GM03348 (cell line): ENCODE data around the gene MARS1.
"Not testable (repeated sequence)": the region's sequence is repeated elsewhere in the genome, so short reads cannot be mapped to it uniquely, and the experiment has no call there.

ENCODE experiments used
- DNase-seq: peaks from one replicate; pipeline ENCODE4 v3.0.0; 2012; ENCODE audit warnings: low spot score

MARS1 gene

DNA sequence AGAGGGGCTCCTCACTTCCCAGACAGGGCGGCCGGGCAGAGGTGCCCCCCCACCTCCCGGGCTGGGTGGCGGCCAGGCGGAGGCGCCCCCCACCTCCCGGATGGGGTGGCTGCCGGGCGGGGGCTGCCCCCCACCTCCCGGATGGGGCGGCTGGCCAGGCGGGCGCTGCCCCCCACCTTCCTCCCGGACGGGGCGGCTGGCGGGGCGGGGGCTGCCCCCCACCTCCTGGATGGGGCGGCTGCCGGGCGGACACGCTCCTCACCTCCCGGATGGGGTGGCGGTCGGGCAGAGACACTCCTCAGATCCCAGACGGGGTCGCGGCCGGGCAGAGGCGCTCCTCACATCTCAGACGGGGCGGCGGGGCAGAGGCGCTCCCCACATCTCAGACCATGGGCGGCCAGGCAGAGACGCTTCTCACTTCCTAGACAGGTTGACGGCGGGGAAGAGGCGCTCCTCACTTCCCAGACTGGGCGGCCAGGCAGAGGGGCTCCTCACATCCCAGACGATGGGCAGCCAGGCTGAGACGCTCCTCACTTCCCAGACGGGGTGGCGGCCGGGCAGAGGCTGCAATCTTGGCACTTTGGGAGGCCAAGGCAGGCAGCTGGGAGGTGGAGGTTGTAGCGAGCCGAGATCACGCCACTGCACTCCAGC, 7.3 kb downstream of the MARS1 start:
- not testable (repeated sequence) for DNase-seq

DNA sequence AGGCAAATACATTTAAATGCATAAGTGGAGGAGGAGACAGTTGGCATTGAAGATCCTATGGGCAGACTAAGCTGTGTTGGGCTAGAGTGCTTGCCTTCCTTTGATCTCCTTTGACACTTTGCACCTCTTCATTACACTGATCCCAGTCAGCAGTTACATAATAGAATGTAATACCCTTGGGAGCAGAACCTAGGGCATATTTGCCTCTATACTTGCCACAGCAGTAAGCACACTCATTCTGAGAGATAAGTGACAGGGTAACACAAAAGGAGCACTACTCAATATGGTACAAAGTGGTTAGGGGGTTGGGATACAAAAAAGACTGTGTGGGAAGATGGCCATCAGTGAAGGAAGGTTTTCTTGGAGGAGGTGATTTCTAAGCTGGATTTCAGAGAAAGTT, 9.0 kb downstream of the MARS1 start:
- DNase-seq, result no peak

DNA sequence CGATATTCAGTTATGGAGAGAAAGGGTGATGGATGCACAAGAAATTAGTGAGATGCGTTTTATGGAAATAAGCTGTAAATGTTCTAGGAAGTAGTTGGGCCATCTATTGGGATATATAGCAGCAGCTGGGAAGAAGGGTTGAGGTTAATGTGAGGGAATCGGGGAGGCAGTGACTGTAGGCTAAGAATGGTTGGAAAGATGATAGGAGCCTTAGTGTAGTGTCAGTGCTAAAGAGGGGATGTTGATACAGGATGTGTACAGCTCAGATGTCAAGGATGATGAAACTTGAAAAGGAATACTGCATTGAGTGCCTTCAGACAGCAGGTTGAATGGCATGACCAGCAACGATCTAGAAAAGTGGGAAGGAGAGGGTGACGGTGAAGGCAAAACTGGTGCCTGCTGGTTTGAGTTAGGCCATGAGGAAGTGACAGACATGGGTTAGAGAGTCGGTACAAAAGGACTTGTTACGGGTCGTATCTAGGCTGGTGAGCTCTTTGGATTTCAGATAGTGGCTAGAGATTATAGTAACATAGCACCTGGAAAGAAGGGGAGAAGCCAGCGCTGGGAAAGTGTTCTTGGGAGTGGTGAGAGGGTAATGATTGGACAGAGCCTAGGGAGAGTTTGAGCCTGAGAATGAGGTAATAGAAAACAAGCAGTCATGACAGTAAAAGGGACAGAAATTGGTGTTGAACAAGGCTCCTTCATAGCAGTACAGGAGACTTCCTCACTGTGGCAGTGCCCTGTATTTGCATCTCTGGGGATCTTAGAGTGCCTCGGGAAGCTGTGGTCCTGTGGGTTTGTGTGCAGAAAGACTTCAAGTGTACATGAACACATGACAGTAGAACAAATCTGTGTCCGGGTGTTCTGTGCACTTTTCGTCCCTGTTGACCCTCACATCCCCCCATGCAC, 9.6 kb downstream of the MARS1 start:
- no peak for DNase-seq

DNA sequence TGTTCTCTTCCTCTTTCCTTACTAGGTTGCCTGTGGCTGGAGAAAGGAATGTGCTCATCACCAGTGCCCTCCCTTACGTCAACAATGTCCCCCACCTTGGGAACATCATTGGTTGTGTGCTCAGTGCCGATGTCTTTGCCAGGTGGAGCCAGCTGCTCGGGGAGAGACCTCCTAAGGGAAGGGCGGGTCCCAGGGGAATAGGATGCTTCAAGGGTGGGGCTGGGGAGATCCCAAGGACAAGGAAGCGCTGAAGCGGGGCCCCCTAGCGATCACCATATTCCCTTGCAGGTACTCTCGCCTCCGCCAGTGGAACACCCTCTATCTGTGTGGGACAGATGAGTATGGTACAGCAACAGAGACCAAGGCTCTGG, 10.2 kb downstream of the MARS1 start:
- DNase-seq, result no peak

DNA sequence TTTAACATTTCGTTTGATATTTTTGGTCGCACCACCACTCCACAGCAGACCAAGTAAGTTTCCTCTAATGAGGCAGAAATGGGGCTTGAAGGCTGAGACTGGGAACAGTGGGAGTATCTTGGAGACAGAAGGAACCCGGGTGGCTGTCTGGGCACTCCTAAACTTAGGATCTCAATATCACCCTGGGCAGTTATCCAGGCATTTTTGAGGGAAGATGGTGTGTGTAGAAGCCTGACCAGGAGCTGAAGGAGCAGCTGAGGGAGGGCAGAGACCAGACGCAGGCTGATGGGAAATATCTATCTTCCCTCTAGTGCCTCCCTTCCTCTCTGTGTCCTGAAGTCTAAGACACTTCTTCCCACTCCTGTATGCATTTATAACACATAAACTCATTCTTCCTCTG, 10.7 kb downstream of the MARS1 start:
- DNase-seq, result no peak

DNA sequence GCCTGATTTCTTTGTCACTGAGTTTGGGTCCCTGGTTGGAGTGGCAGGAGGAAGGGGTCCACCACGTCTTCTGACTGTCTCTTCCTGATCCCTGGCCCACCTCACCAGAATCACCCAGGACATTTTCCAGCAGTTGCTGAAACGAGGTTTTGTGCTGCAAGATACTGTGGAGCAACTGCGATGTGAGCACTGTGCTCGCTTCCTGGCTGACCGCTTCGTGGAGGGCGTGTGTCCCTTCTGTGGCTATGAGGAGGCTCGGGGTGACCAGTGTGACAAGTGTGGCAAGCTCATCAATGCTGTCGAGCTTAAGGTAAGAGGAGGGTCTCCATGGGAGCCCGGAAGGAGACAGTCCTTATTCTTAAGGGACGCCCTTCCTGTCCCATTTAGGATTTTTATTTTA, 12.3 kb downstream of the MARS1 start:
- no peak for DNase-seq

DNA sequence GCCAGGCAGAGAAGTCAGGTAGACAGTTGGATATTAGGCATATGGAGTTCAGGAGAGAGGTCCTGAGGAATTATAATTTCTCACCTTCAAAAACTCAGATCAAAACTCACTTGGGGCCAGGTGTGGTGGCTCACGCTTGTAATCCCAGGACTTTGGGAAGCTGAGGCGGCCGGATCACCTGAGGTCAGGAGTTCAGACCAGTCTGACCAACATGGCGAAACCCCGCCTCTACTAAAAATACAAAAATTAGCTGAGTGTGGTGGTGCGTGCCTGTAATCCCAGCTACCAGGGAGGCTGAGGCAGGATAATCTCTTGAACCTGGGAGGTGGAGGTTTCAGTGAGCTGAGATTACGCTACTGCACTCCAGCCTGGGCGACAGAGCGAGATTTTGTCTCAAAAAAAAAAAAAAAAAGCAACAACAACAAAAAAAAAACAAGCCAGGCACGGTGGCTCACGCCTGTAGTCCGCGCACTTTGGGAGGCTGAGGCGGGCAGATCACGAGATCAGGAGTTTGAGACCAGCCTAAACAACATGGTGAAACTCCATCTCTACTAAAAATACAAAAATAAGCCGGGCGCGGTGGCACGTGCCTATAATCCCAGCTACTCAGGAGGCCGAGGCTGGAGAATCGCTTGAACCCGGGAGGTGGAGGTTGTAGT, 14.6 kb downstream of the MARS1 start:
- not testable (repeated sequence) for DNase-seq

DNA sequence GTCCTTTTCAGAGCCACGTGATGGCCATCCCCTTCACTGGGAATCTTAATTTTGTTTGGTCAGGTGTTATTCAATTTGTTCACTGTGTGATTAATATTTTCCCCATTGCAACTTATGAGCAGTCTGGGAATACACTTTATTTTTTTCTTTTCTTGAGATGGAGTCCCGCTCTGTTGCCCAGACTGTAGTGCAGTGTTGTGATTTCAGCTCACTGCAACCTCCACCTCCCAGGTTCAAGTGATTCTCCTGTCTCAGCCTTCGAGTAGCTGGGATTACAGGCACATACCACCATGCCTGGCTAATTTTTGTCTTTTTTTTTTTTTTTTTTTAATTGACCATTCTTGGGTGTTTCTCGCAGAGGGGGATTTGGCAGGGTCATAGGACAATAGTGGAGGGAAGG, 18.7 kb downstream of the MARS1 start:
- not testable (repeated sequence) for DNase-seq

DNA sequence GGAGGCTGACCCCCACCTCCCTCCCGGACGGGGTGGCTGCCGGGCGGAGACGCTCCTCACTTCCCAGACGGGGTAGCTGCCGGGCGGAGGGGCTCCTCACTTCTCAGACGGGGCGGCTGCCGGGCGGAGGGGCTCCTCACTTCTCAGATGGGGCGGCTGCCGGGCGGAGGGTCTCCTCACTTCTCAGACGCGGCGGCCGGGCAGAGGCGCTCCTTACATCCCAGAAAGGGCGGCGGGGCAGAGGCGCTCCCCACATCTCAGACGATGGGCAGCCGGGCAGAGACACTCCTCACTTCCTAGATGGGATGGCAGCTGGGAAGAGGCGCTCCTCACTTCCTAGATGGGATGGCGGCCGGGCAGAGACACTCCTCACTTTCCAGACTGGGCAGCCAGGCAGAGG, 19.9 kb downstream of the MARS1 start:
- DNase-seq, result not testable (repeated sequence)

DNA sequence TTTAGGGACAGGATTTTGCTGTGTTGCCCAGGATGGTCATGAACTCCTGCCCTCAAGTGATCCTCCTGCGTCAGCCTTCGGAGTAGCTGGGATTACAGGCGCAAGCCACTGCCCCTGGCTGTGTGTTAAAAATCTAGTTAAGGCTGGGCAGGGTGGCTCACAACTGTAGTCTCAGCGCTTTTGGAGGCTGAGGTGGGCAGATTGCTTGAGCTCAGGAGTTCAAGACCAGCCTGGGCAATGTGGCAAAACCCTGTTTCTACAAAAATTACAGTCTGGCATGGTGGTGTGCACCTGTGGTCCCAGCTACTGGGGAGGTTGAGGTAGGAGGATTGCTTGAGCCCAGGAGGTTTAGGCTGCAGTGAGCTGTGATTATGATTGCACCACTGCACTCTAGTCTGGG, 23.3 kb downstream of the MARS1 start:
- DNase-seq, result no peak

DNA sequence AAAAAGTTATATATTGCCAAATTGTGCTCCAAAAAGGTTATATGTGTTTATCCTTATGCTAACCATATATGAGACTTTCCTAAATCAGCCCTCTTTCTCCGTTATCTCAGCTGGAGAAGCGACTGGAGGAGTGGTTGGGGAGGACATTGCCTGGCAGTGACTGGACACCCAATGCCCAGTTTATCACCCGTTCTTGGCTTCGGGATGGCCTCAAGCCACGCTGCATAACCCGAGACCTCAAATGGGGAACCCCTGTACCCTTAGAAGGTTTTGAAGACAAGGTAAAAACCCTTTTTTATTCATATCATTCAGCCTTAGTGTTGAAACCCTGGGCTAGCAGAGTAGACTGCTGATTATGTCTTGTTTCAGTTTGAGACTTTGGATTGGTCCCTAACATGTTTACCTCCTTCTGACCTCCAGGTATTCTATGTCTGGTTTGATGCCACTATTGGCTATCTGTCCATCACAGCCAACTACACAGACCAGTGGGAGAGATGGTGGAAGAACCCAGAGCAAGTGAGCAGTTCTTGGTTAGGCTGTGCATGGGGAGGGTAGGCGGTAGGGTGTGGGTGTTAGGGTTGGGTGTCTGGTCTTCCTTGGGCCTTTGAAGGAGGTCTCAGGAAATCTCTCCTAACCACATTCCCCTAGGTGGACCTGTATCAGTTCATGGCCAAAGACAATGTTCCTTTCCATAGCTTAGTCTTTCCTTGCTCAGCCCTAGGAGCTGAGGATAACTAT, 23.9 kb downstream of the MARS1 start:
- DNase-seq, result no peak

DNA sequence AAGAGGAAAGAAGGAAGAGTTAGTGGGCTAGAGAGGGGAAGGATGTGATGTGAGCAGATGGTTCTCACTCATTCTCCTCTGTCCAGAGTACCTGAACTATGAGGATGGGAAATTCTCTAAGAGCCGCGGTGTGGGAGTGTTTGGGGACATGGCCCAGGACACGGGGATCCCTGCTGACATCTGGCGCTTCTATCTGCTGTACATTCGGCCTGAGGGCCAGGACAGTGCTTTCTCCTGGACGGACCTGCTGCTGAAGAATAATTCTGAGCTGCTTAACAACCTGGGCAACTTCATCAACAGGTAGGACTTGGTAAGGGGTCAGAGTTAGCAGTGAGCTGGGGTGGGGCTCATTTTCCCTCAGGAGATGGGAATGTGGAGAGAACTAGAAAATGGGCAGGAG, 24.8 kb downstream of the MARS1 start:
- DNase-seq, result no peak

DNA sequence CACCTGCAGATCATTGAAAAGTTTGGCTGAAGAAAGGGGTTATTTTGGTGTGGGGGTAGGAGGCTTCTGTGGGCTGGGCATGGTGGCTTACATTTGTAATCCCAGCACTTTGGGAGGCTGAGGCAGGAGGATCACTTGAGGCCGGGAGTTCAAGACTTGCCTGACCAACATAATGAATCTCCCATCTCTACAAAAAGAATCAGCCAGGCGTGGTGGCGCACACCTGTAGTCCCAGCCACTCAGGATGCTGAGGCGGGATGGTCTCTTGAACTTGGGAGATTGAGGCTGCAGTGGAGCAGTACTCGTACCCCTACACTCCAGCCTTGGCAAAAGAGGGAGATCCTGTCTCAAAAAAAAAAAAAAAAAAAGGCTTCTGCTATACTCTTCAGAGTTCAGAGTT, 25.4 kb downstream of the MARS1 start:
- no peak for DNase-seq

DNA sequence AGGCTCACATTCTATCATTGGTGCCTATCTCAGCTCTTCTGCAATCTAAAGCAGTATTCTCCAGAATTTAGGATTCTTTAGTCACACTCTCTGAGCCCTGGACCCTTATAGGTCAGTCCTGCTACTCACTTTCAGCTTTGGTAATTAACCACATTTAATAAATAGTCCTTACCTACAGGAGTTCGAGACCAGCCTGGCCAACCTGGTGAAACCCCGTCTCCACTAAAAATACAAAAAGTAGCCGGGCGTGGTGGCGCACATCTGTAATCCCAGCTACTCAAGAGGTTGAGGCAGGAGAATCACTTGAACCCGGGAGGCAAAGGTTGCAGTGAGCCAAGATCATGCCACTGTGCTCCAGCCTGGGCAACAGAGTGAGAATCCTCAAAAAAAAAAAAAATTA, 25.8 kb downstream of the MARS1 start:
- DNase-seq, result not testable (repeated sequence)

DNA sequence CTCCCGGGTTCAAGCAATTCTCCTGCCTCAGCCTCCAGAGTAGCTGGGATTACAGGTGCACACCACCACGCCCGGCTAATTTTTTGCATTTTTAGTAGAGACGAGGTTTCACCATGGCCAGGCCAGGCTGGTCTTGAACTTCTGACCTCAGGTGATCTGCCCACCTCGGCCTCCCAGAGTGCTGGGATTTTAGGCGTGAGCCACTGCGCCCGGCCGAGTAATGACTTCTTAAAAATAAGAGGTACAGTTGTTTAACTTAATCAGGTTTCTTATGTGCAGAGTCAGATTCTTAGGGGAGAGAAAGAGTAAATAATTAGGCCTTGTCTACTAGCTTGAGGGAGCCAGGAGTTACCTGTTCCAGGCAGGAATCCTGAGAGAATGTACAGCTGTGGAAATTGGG, 26.4 kb downstream of the MARS1 start:
- not testable (repeated sequence) for DNase-seq

DNA sequence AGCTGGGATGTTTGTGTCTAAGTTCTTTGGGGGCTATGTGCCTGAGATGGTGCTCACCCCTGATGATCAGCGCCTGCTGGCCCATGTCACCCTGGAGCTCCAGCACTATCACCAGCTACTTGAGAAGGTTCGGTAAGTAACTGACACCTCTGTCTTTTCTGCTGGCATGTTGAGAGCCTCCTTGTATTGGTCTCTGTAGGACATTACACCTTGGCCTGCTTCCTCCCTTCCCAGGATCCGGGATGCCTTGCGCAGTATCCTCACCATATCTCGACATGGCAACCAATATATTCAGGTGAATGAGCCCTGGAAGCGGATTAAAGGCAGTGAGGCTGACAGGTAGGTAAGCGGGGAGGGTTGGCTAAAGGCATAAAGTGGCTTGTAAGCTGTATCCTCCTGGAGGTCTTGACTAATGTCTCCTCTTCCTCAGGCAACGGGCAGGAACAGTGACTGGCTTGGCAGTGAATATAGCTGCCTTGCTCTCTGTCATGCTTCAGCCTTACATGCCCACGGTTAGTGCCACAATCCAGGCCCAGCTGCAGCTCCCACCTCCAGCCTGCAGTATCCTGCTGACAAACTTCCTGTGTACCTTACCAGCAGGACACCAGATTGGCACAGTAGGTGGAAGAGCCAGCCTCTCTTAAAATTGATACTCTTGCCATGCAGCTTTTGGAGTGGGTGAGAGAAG, 27.0 kb downstream of the MARS1 start:
- DNase-seq, result no peak

DNA sequence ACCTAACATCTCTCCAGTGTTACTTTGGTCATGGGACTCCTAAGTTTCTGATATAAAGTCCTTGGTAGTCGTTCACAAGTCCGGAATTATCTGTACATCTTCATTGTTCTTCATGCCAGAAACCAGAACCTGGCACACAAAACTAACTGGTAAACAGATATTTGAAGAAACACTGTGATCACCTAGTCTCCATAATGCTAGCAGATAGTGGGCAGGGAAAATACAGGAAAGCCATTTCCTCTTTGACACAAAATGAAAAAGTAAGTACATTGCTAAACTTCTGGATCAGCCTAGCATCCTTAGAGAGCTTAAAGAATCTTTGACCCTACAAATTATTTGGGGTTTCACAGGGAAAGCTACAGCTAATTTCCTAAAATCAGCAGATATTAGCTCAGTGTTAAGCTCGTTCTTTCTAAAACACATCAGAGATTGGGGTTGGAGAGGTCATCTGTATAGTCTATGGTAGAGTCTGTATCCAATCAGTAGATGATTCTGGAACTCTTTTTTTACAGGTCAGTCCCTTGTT, 27.6 kb downstream of the MARS1 start:
- no peak for DNase-seq

DNA sequence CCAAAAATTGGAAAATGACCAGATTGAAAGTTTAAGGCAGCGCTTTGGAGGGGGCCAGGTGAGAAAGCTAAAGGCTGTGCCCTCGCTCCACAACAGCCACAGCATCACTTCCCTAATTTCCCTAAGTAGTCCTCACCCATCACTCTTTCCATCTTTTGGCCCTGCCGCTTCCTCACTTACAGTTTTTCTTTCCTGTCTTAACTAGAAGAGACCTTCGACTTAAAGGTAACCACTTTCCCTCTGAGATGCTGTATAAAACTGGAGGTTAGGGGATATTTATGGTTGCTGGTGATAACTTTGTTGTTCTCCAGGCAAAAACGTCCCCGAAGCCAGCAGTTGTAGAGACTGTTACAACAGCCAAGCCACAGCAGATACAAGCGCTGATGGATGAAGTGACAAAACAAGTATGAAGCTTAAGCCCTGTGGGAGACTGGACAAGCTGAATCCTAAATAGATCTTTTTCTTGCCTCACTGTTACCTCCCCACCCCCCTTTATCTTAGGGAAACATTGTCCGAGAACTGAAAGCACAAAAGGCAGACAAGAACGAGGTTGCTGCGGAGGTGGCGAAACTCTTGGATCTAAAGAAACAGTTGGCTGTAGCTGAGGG, 28.2 kb downstream of the MARS1 start:
- DNase-seq, result no peak

DNA sequence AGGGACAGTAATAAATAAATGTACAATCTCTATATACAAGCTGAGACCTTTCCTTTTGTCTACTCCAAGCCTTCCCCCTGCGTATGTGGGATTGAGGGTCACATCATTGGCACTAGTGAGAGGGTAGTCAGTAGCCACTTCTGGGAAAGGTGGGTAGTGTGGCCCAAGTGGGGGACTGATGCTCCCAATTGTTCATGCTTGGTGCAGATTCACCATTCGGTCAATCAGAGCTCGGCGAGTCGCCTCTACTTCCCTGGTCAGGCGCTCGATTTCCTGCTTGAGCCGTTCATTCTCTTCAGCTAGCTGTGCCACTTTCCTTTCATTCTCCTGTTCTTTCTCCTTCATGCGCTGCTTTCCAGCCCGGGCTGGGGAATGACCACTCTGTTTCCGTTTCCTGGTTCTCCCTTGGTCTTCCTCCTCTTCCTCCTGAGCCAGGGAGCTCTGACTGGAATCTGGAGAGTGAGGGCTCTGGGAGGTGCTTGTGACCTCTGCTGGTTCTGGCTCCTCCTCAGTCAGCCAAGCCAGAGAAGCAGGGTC, 28.8 kb downstream of the MARS1 start:
- no peak for DNase-seq

DNA sequence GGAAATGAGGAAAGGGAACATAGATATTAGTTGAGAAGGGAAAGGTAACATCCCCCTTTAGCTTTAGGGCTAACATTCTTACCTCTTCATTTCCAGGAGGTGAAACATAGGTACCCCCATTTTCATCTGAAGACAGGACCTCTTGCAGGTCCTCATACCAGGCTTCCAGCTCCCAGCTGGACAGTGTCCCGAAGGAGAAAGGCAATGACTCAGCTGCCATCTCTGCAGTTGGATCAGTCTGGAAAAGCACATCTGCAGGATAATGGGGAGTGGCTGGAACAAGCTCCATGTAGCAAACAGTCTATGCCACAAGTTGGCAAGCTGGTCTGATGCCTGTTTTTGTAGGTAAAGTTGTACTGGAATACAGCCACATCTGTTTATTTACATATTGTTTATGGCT, 29.3 kb downstream of the MARS1 start:
- peak; percentile 39 for DNase-seq

DNA sequence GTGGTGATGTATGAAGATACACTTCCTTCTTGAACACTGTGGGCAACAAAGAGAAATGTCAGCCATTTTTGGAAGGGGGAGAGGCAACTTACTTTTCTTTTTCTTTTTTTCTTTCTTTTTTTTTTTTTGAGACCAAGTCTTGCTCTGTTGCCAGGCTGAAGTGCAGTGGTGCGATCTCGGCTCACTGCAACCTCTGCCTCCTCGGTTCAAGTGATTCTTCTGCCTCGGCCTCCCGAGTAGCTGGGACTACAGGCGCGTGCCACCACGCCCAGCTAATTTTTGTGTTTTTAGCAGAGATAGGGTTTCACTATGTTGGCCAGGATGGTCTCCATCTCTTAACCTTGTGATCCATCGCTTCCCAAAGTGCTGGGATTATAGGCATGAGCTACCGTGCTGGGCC, 29.9 kb downstream of the MARS1 start:
- DNase-seq, result not testable (repeated sequence)
